Measurements from ENCODE around the gene NAPB. TPM values are rescaled to one million over a fixed set of nuclear protein-coding genes. Genes with fewer than 3 reads are reported as not detected.
"Not testable (repeated sequence)": the region's sequence is repeated elsewhere in the genome, so short reads cannot be mapped to it uniquely, and the experiment has no call there.

Gene NAPB
- polyA plus RNA-seq, 1 experiment, result 3.8 TPM

GRCh38 chr20:23356203-23356602, 65.1 kb downstream of the NAPB start:
- H3K27me3 ChIP-seq (ENCODE audit: control insufficient read depth, insufficient read depth, low read length), result no peaks in the 10 kb centered on the region
- ChIA-PET CTCF (no interaction called here), POLR2A (no interaction called here)
- no peak for DNase-seq (ENCODE audit: low read depth)
- no peak for TF ChIP-seq CTCF (IDR thresholded peaks at IDR 0.05; ENCODE audit: insufficient read depth, low read depth, low read length)
- H3K4me3 ChIP-seq (ENCODE audit: low read depth, low read length), result no peak overlapping the region
- peaks cover 2% of the 10 kb centered on the region; the same call in 1 of the 2 replicates for H3K36me3 ChIP-seq (ENCODE audit: control insufficient read depth, insufficient read depth, low read length)

DNA sequence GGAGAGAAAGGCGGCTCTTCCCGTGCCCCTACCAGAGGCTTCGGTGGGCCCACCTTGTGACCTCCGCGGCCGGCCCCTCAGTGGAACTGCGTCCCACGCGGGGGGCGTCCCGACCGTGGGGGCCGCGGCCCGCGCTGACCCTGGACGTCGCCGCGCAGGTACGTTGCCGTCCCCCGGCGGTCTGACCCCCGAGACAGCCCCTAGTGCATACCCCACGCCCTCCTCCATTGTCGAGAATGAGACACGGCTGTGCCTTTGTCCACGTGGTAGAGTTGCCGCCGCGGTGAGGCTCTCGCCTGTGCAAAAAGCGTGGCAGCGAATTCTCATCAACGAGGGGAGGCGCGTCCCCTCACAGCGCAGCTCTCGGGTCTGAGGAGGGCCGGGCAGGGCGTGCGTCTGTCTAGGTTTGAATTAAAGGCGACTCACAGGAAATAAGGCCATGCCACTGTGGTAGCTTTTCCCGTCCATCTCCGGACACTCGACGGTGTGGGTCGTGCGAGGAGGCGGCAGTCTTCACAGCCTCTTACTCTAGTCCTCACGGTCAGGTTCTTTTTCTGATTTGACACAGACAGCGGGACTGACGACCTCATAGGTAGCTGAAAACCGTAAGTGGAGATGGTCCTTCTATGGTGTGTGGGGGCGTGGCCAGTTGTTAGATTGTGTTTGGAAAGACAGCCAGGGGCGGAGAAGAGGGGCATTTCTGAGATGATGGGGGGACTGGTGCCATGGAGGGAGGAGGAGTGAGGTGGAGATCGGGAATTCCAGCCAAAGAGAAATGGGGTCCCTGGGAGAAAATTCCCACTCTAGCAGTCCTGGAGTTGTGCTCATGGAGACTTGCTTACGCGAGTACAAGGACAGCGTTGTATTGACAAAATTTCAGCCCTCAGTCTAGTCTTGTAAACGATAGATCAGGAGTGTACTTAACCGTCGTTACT, 70.1 kb downstream of the NAPB start:
- Histone ChIP-seq H3K36me3 (ENCODE audit: control insufficient read depth, insufficient read depth, low read length) (peaks cover 2% of the 10 kb centered on the region; the same call in 1 of the 2 replicates), H3K27me3 (ENCODE audit: control insufficient read depth, insufficient read depth, low read length) (no peaks in the 10 kb centered on the region), H3K4me3 (ENCODE audit: low read depth, low read length) (peak overlapping the region; percentile 76)
- TF ChIP-seq CTCF (IDR thresholded peaks at IDR 0.05; ENCODE audit: insufficient read depth, low read depth, low read length), result no peak
- no peak for DNase-seq (ENCODE audit: low read depth)
- ChIA-PET POLR2A (interaction anchor here (1.5 kb wide), 1 partner anchor 10 kb away, joined by 3 read pairs; no protein-coding TSS in a partner anchor), CTCF (interaction anchor here (1.5 to 2.4 kb wide), 2 partner anchors 11 to 659 kb away, joined by 6 to 17 read pairs; no protein-coding TSS in a partner anchor)

- CTCF ChIA-PET, result interaction anchor here (0.7 to 2.4 kb wide), 7 partner anchors 10 to 660 kb away, joined by 3 to 17 read pairs (median 4); no protein-coding TSS in a partner anchor
- no peak for TF ChIP-seq CTCF (IDR thresholded peaks at IDR 0.05; ENCODE audit: insufficient read depth, low read depth, low read length)
- POLR2A ChIA-PET, result interaction anchor here (0.6 to 1.5 kb wide), 5 partner anchors 9 to 554 kb away, joined by 3 to 15 read pairs (median 6); no protein-coding TSS in a partner anchor
- DNase-seq (ENCODE audit: low read depth), result peak; percentile 95
- Histone ChIP-seq H3K4me3 (ENCODE audit: low read depth, low read length) (peak within 1 kb of the TSS; percentile 76), H3K36me3 (ENCODE audit: control insufficient read depth, insufficient read depth, low read length) (peaks cover 2% of the 10 kb centered on the region; the same call in 1 of the 2 replicates), H3K27me3 (ENCODE audit: control insufficient read depth, insufficient read depth, low read length) (no peaks in the 10 kb centered on the region)
These were observed 70.9 kb downstream of the NAPB start, which contains the start of gene NXT1 for GRCh38 chr20:23350196-23350903. Gene NXT1 (plus strand): TSS chr20:23350791. CDS start chr20:23354042, 3,251 bp downstream.

DNA sequence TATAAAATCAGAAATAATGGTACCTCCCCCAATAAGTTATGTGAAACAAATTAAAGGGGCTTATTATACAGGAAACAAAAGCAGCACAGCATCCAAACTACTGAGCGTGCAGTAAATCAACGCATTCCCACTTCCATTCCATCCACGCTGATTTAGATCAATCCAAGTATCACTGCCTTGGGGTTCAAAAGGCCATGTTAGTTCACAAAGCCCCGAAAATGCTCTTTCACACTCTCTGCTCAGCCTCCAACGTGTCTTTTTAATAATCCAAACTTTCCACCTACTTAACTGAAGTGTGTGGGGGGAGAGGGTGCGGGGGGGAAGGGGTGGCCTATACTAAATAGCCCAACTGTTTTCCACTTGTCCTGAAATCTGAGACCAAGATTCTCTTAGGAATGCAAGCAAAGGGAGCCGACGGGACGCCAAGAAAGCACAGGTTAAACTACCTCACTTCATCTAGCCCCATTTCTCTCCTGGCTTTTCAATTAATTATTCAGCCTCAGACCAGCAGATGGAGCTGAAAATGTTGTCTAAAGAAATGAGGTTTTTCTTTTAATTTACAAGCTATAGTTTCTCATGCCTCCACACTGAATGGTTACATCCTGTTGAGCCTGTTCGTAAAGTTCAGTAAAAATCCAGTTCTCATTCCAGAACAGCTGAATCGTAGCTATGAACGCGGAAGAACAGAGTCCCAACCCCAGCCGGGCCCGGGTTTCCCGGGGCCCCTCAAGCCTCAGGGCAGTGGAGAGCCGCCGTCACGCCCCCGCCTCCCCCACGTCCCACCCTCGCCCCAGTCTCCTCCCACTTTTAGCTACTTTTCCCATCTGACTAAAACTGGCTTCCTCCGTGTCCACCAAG, 71.7 kb downstream of the NAPB start:
- DNase-seq (ENCODE audit: low read depth), result no peak
- ChIA-PET CTCF (interaction anchor here (0.7 to 2.4 kb wide), 7 partner anchors 9 to 659 kb away, joined by 3 to 17 read pairs (median 4); no protein-coding TSS in a partner anchor), POLR2A (interaction anchor here (0.6 to 1.5 kb wide), 5 partner anchors 9 to 553 kb away, joined by 3 to 15 read pairs (median 6); no protein-coding TSS in a partner anchor)
- no peaks in the 10 kb centered on the region for H3K36me3 ChIP-seq (ENCODE audit: control insufficient read depth, insufficient read depth, low read length)
- H3K27me3 ChIP-seq (ENCODE audit: control insufficient read depth, insufficient read depth, low read length), result no peaks in the 10 kb centered on the region
- peak; percentile 40 for TF ChIP-seq CTCF (IDR thresholded peaks at IDR 0.05; ENCODE audit: insufficient read depth, low read depth, low read length)
- peak overlapping the region; percentile 76 for H3K4me3 ChIP-seq (ENCODE audit: low read depth, low read length)

DNA sequence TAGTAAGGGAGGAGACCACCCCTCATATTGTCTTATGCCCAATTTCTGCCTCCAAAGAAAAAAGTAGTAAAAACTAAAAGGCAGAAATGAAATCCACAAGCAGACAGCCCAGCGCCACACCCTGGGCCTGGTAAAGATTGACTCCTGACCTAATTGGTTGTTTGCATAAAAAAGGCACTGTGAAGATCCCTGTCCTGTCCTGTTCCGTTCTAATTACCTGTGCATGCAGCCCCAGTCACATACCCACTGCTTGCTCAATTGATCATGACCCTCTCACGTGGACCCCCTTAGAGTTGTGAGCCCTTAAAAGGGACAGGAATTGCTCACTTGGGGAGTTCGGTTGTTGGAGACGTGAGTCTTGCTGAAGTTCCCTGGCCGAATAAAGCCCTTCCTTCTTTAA, 72.8 kb downstream of the NAPB start:
- H3K36me3 ChIP-seq (ENCODE audit: control insufficient read depth, insufficient read depth, low read length); DNase-seq (ENCODE audit: low read depth); H3K4me3 ChIP-seq (ENCODE audit: low read depth, low read length); H3K27me3 ChIP-seq (ENCODE audit: control insufficient read depth, insufficient read depth, low read length); POLR2A ChIA-PET: not testable (repeated sequence)
- CTCF ChIA-PET, result interaction anchor here (2.4 kb wide), 1 partner anchor 8 kb away, joined by 17 read pairs; no protein-coding TSS in a partner anchor

Measured in BJ (cell line).